Left lung (tissue), 10 donors: ENCODE results near the gene EMD. TPM values are rescaled to one million over a fixed set of nuclear protein-coding genes. Genes with fewer than 3 reads are reported as not detected.

Experiments used
- ATAC-seq: fragments of 200-7000 bp; cut with Tn5 transposase; one replicate; pipeline ENCODE4 v1.9.1; 2020; ENCODE audit warnings: moderate library complexity
- DNase-seq, 4 donors: peaks; one replicate each; pipeline ENCODE4 v3.0.0-alpha.2; 2013 to 2020
- H3K27ac ChIP-seq, 2 donors: fragments of 200-600 bp; sonication (generic) in 1 of 2; one replicate each; pipeline versions ENCODE4 v1.5.0 to v1.8.0; 2020 to 2021
- H3K27me3 ChIP-seq, 2 donors: fragments of 200-600 bp; sonication (generic) in 1 of 2; one replicate each; pipeline versions ENCODE4 v1.5.0 to v1.8.0; 2020 to 2021
- H3K36me3 ChIP-seq, 2 donors: fragments of 200-600 bp; sonication (generic) in 1 of 2; one replicate each; pipeline versions ENCODE4 v1.5.0 to v1.8.0; 2020 to 2021
- H3K4me1 ChIP-seq, 2 donors: fragments of 200-600 bp; one replicate each; pipeline ENCODE4 v1.8.0; 2021
- H3K4me3 ChIP-seq, 2 donors: fragments of 200-600 bp; sonication (generic) in 1 of 2; one replicate each; pipeline versions ENCODE4 v1.5.0 to v1.8.0; 2020 to 2021; ENCODE audit warnings: mild to moderate bottlenecking in 1 of 2
- H3K9me3 ChIP-seq, 2 donors: fragments of 200-600 bp; sonication (generic) in 1 of 2; one replicate each; pipeline versions ENCODE4 v1.5.0 to v1.8.0; 2020 to 2021
- intact Hi-C, 2 donors: fragments of 100-400 bp; cut with DNase I; formaldehyde crosslinking; loops; one replicate each; pipeline versions ENCODE4 v1.11.2 to v1.14.2; 2022
- polyA plus RNA-seq, 6 donors: library from polyadenylated mRNA; unstranded; fragments of 120-200 nt; gene quantifications; one replicate each; pipeline ENCODE4 v1.2.1, GENCODE V29; 2013; ENCODE audit not compliant: insufficient read length in 6 of 6
- total RNA-seq, 2 donors: library from RNA; stranded (reverse); fragmentation: NEBNext Ultra II Directional; extraction: Animal tissue kit (Norgen Biotek cat#: 25700); gene quantifications; one replicate each; pipeline ENCODE4 v1.2.1, GENCODE V29; 2021
- TF ChIP-seq, protein P1 (sequence below), 2 donors: fragments of 200-600 bp; sonication (generic) in 1 of 2; IDR thresholded peaks; one replicate each; pipeline versions ENCODE4 v1.5.0 to v1.8.0; 2021; ENCODE audit warnings: antibody characterized with exemption in 2 of 2
- donor health status: DM: no; HTN: yes; CAD: no.
- donor health status: DM: no; HTN: no; CAD: no.

The EMD gene
- total and polyA plus RNA-seq, 8 donors: 50.1 to 77.1 (median 64.1) TPM

DNA sequence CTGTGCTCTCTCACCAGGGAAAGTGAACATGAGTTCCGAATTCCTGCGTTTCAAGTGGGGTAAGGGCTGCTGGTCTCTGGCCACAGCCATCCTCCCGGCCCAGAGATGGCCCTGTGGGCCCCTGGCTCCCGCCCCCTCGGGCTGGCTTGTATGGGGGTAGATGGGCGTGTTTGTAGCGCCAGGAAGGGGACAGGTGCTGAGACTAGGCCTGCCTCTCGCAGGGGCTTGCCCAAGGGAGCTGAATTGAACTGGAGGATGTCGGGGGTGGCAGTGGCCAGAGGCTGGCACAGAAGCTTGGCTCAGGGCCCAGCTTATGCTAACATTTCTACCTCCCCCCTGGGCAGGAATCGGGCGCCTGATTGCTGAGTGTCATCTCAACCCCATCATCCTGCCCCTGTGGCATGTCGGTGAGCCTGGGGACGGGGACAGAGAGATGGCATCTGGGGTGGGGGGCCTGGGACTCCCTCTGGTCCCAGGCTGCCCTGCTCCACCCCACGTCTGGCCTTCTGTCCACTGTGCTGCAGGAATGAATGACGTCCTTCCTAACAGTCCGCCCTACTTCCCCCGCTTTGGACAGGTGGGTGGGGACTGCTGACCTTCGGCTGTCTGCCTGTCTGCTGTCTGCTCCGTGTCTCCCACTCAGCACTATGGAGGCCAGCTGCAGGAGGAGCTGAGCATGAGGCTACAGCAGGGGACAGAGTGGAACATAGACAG is 40.8 kb downstream of the EMD start:
- intact Hi-C loops: no loop called here
- ATAC-seq (peak; percentile 30), DNase-seq (no peak)
- H3K4me1 ChIP-seq: peaks cover 0 to 4% of the 10 kb centered on the region in 2 donors
- H3K4me3 ChIP-seq: no peak overlapping the region
- H3K27ac ChIP-seq: no peak overlapping the region
- TF ChIP-seq, protein P1, sequence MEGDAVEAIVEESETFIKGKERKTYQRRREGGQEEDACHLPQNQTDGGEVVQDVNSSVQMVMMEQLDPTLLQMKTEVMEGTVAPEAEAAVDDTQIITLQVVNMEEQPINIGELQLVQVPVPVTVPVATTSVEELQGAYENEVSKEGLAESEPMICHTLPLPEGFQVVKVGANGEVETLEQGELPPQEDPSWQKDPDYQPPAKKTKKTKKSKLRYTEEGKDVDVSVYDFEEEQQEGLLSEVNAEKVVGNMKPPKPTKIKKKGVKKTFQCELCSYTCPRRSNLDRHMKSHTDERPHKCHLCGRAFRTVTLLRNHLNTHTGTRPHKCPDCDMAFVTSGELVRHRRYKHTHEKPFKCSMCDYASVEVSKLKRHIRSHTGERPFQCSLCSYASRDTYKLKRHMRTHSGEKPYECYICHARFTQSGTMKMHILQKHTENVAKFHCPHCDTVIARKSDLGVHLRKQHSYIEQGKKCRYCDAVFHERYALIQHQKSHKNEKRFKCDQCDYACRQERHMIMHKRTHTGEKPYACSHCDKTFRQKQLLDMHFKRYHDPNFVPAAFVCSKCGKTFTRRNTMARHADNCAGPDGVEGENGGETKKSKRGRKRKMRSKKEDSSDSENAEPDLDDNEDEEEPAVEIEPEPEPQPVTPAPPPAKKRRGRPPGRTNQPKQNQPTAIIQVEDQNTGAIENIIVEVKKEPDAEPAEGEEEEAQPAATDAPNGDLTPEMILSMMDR (IDR thresholded peaks at IDR 0.05): no peak
- H3K27me3 ChIP-seq: no peaks in the 10 kb centered on the region
- H3K9me3 ChIP-seq: no peaks in the 10 kb centered on the region
- H3K36me3 ChIP-seq: peaks cover 0 to 7% of the 10 kb centered on the region in 2 donors

GRCh38 chrX:154420402-154420756 is 41.3 kb downstream of the EMD start:
- DNase-seq (no peak), ATAC-seq (no peak)
- no peak overlapping the region for H3K27ac ChIP-seq
- H3K4me1 ChIP-seq: peaks cover 0 to 4% of the 10 kb centered on the region in 2 donors
- H3K9me3 ChIP-seq: no peaks in the 10 kb centered on the region
- no peaks in the 10 kb centered on the region for H3K27me3 ChIP-seq
- peaks cover 0 to 7% of the 10 kb centered on the region in 2 donors for H3K36me3 ChIP-seq
- TF ChIP-seq, protein P1 (IDR thresholded peaks at IDR 0.05): no peak
- intact Hi-C loops: no loop called here
- H3K4me3 ChIP-seq: no peak overlapping the region

DNA sequence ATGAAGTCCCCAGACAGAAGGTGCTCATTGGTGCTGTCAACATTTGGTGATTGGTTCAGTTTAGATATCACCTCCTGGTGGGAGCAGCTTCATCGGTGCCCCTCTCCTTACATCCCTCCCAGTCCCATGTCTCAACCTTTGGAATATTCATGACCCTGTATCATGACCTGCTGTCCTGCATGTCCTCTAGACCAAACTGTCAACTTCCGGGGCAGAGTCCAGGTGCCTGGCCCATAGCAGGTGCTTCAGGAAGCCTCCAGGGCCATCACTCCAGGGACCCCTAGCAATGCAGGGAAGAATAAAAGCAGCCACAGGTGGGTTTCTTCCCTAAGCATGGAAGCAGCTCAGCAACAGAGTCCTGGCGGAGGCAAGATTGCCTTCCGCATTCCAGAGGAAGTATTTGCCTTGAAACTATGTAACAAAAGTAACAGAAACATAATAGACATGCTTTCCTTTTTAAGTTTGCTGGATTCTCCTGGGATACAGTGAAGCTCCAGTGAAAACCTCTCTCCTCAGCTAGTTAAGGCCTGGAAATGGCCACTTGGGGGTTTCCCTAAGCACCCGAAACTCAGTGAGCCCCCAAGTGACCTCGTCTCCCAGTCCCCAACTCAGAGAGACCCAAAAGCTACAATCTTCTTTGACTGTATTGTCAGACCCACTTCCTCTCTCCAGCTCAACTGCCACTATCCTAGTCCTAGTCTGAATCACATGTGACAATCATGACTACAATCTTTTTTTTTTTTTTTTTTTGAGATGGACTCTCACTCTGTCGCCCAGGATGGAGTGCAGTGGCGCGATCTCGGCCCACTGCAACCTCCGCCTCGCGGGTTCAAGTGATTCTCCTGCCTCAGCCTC is 48.0 kb downstream of the EMD start:
- Histone ChIP-seq H3K27me3 (no peaks in the 10 kb centered on the region), H3K4me1 (peaks cover 0 to 37% of the 10 kb centered on the region in 2 donors), H3K4me3 (peak overlapping the region in 1 of 2 donors; percentile 80), H3K27ac (peak overlapping the region; percentile 48 to 64), H3K9me3 (no peaks in the 10 kb centered on the region), H3K36me3 (peaks cover 0 to 5% of the 10 kb centered on the region in 2 donors)
- TF ChIP-seq, protein P1 (IDR thresholded peaks at IDR 0.05): no peak
- ATAC-seq (no peak), DNase-seq (no peak)
- intact Hi-C loops: no loop called here

- no peaks in the 10 kb centered on the region for H3K9me3 ChIP-seq
- TF ChIP-seq, protein P1 (IDR thresholded peaks at IDR 0.05): no peak
- H3K36me3 ChIP-seq: peaks cover 0 to 18% of the 10 kb centered on the region in 2 donors
- H3K27me3 ChIP-seq: no peaks in the 10 kb centered on the region
- ATAC-seq (peak; percentile 97), DNase-seq (peak; percentile 79 to 94 (median 93))
- peaks cover 0 to 39% of the 10 kb centered on the region in 2 donors for H3K4me1 ChIP-seq
- peak within 1 kb of the TSS; percentile 59 to 80 for H3K4me3 ChIP-seq
- intact Hi-C loops: no loop called here
- peak within 1 kb of the TSS; percentile 73 to 85 for H3K27ac ChIP-seq
These were observed 49.4 kb downstream of the EMD start, which contains the start of gene ATP6AP1 for GRCh38 chrX:154428176-154429171. Gene ATP6AP1, plus strand, starts transcription at chrX:154428677. Its CDS starts 16 bp downstream, at chrX:154428693.
